ENCODE measurements around the gene SIN3A. TPM values are rescaled to one million over a fixed set of nuclear protein-coding genes. Genes with fewer than 3 reads are reported as not detected.
"Not testable (repeated sequence)": the region's sequence is repeated elsewhere in the genome, so short reads cannot be mapped to it uniquely, and the experiment has no call there.

SIN3A gene
- total RNA-seq, 2 experiments from 2014 or later: 113 to 119 TPM

- H3K36me3 Mint-ChIP-seq: peaks cover 22% of the 10 kb centered on the region
- peaks cover 2% of the 10 kb centered on the region for H3K9me3 Mint-ChIP-seq
- ATAC-seq (ENCODE audit: low read depth): no peak
- POLR2A ChIA-PET: no interaction called here
- no peak for DNase-seq
- H3K27me3 Mint-ChIP-seq: no peaks in the 10 kb centered on the region
- H3K27ac Mint-ChIP-seq: no peak overlapping the region
- H3K4me3 Mint-ChIP-seq: no peak overlapping the region
- peaks cover 3% of the 10 kb centered on the region for H3K4me1 Mint-ChIP-seq
These were observed 95.5 kb downstream of the SIN3A start for GRCh38 chr15:75356006-75356405.

DNA sequence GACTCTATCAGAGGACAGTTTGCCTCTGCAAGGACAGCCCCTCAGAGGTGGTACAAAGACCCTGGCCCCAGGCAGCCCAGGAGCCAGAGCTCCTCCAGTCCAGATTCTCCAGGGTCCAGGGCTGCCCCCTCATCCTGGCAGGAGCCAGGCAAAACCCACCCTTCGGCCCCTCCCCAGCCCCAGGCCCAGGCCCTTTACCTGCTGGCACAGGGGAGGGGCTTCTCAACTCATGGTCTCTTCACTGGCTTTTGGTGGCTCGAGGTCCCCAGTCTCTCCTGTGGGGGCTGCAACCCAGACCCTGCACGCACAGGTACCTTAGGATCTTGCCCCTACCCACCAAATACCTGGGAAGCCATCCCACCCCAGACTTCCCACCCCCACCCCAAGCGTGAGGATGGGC is 96.1 kb downstream of the SIN3A start:
- ATAC-seq (ENCODE audit: low read depth) (no peak), DNase-seq (no peak)
- Mint-ChIP-seq H3K27me3 (no peaks in the 10 kb centered on the region), H3K4me3 (no peak overlapping the region), H3K36me3 (peaks cover 28% of the 10 kb centered on the region), H3K4me1 (peaks cover 5% of the 10 kb centered on the region), H3K27ac (no peak overlapping the region), H3K9me3 (peaks cover 5% of the 10 kb centered on the region)
- POLR2A ChIA-PET: interaction anchor here (3.1 kb wide), 1 partner anchor 13 kb away, joined by 15 read pairs; the partner anchor contains the start of gene MAN2C1

- Mint-ChIP-seq H3K27ac (peak overlapping the region; percentile 22), H3K4me1 (peaks cover 13% of the 10 kb centered on the region), H3K36me3 (peaks cover 36% of the 10 kb centered on the region), H3K4me3 (no peak overlapping the region), H3K9me3 (peaks cover 13% of the 10 kb centered on the region), H3K27me3 (no peaks in the 10 kb centered on the region)
- POLR2A ChIA-PET: interaction anchor here (1.2 to 3.1 kb wide), 2 partner anchors 14 to 293 kb away, joined by 3 to 15 read pairs; partner anchors contain the start of gene MAN2C1
- DNase-seq: no peak
- ATAC-seq (ENCODE audit: low read depth): no peak
These were observed 97.0 kb downstream of the SIN3A start for GRCh38 chr15:75354454-75354853.

DNA sequence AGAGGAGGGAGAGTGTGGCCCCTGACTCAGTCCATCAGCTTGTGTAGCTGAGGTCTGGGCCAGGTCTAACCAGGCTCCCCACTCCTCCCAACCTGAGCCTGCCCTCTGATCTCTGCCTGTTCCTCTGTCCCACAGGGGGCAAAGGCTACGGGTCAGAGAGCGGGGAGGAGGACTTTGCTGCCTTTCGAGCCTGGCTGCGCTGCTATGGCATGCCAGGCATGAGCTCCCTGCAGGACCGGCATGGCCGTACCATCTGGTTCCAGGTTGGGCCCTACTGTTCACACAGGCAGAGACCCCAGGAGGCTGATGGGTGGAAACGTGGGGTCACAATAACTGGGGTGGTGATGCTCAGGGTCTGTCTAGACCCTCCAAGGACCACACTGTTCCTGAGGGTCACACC is 97.9 kb downstream of the SIN3A start:
- DNase-seq: no peak
- H3K27ac Mint-ChIP-seq: no peak overlapping the region
- no peaks in the 10 kb centered on the region for H3K27me3 Mint-ChIP-seq
- ATAC-seq (ENCODE audit: low read depth): no peak
- peaks cover 13% of the 10 kb centered on the region for H3K9me3 Mint-ChIP-seq
- peaks cover 13% of the 10 kb centered on the region for H3K4me1 Mint-ChIP-seq
- peaks cover 34% of the 10 kb centered on the region for H3K36me3 Mint-ChIP-seq
- POLR2A ChIA-PET: interaction anchor here (1.2 to 3.1 kb wide), 2 partner anchors 15 to 293 kb away, joined by 3 to 15 read pairs; partner anchors contain the start of gene MAN2C1
- H3K4me3 Mint-ChIP-seq: no peak overlapping the region

- ATAC-seq (ENCODE audit: low read depth) (no peak), DNase-seq (no peak)
- H3K9me3 Mint-ChIP-seq: peaks cover 13% of the 10 kb centered on the region
- H3K36me3 Mint-ChIP-seq: peaks cover 36% of the 10 kb centered on the region
- POLR2A ChIA-PET: interaction anchor here (0.8 to 3.1 kb wide), 2 partner anchors 16 to 245 kb away, joined by 3 to 15 read pairs; partner anchors contain the start of gene MAN2C1
- H3K4me3 Mint-ChIP-seq: no peak overlapping the region
- H3K27me3 Mint-ChIP-seq: no peaks in the 10 kb centered on the region
- H3K4me1 Mint-ChIP-seq: peaks cover 13% of the 10 kb centered on the region
- no peak overlapping the region for H3K27ac Mint-ChIP-seq
These were observed 99.1 kb downstream of the SIN3A start for GRCh38 chr15:75352186-75353080.

DNA sequence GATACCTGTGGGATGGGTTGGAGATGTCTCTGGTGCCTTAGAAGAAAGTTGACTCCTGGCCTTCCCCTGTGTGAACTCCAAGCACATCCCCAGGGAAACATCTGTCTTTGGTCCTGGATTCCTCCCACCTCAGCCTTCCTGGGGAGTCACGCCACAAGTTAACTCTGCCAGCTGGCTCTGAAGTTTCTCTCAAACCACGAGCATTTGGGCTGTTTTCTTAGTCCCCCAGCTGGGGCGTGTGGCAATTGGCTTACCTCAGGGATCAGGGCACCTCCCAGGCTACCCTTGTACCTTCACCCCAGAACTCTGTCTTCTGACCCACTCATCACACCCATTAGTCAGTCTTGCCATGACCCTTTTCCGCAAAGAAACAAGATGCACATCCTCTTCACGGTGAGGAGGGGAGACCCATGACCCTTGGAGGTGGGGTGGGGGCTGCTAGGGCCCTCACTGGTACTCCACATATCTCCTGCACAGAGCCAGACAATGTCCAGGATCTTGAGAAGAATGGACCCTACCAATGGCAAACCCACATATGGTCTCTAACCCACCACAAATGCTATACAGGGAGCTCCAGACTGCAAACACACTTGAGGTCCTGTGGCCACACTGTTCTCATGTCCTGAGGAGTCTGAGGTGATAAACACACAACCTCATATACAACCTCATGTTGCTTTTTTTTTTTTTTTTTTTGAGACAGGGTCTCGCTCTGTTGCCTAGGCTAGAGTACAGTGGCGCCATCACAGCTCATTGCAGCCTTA is 100.7 kb downstream of the SIN3A start:
- no peak for DNase-seq
- peaks cover 13% of the 10 kb centered on the region for H3K9me3 Mint-ChIP-seq
- H3K36me3 Mint-ChIP-seq: peaks cover 38% of the 10 kb centered on the region
- peaks cover 11% of the 10 kb centered on the region for H3K27me3 Mint-ChIP-seq
- ATAC-seq (ENCODE audit: low read depth): no peak
- peaks cover 17% of the 10 kb centered on the region for H3K4me1 Mint-ChIP-seq
- H3K4me3 Mint-ChIP-seq: no peak overlapping the region
- peak overlapping the region; percentile 99 for H3K27ac Mint-ChIP-seq
- POLR2A ChIA-PET: interaction anchor here (0.7 kb wide), 1 partner anchor 316 kb away, joined by 3 read pairs; no protein-coding TSS in a partner anchor

DNA sequence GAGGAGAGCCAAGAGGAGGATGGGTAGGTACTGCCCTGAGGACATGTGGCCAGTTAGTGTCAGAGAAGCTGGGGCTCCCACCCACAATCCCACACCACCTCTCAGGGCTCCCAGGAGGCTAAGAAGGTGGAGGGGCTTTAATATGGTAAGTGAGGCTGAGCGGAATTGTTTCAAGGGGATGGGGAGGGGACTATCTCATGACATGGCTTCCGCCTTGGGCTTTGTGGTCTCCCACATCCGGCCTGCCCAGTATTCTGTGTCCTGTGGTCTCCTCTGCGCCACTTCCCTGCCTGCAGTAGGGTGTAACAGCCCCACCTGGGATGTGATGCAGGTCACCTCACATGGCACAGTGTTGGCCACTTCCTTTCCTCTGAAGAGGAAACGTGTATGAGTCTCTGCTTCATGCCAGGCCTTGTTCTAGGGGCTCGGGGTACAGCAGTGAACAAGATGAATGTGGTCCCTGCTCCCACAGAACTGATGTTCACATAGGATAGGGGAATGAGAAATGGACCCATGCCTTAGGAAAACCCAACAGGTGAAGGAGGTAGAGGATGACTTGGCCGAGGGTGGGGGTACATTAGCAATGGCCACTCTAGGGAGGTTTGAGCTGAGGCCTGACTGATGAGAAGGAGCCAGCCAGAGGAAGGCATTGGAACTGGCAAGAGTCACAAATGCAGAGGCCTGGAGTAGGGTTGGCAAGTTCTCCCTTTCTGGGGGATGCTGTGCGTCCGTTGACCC is 101.5 kb downstream of the SIN3A start:
- peak overlapping the region; percentile 70 for H3K4me3 Mint-ChIP-seq
- peak overlapping the region; percentile 99 for H3K27ac Mint-ChIP-seq
- peak; percentile 90 for ATAC-seq (ENCODE audit: low read depth)
- H3K36me3 Mint-ChIP-seq: peaks cover 41% of the 10 kb centered on the region
- H3K9me3 Mint-ChIP-seq: peaks cover 16% of the 10 kb centered on the region
- POLR2A ChIA-PET: interaction anchor here (2.9 kb wide), 1 partner anchor 18 kb away, joined by 10 read pairs; the partner anchor contains the start of gene MAN2C1
- H3K27me3 Mint-ChIP-seq: peaks cover 18% of the 10 kb centered on the region
- peaks cover 17% of the 10 kb centered on the region for H3K4me1 Mint-ChIP-seq
- peak; percentile 92 for DNase-seq

DNA sequence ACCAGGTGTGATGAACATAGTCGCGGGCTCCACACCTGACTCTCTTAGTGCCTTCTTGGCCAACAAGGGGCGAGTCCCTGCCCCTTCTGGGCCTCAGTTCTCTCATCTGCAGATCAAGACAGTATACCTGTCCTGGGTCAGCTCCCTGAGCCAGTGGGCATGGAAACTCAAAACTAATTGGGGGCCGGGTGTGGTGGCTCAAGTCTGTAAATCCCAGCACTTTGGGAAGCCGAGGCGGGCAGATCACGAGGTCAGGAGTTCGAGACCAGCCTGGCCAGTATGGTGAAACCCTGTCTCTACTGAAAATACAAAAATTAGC is 102.2 kb downstream of the SIN3A start:
- Mint-ChIP-seq H3K9me3 (peaks cover 16% of the 10 kb centered on the region), H3K36me3 (peaks cover 38% of the 10 kb centered on the region), H3K4me3 (peak overlapping the region; percentile 70), H3K27ac (peak overlapping the region; percentile 99), H3K27me3 (peaks cover 18% of the 10 kb centered on the region), H3K4me1 (peaks cover 17% of the 10 kb centered on the region)
- POLR2A ChIA-PET: interaction anchor here (2.9 kb wide), 1 partner anchor 19 kb away, joined by 10 read pairs; the partner anchor contains the start of gene MAN2C1
- not testable (repeated sequence) for DNase-seq; ATAC-seq (ENCODE audit: low read depth)

DNA sequence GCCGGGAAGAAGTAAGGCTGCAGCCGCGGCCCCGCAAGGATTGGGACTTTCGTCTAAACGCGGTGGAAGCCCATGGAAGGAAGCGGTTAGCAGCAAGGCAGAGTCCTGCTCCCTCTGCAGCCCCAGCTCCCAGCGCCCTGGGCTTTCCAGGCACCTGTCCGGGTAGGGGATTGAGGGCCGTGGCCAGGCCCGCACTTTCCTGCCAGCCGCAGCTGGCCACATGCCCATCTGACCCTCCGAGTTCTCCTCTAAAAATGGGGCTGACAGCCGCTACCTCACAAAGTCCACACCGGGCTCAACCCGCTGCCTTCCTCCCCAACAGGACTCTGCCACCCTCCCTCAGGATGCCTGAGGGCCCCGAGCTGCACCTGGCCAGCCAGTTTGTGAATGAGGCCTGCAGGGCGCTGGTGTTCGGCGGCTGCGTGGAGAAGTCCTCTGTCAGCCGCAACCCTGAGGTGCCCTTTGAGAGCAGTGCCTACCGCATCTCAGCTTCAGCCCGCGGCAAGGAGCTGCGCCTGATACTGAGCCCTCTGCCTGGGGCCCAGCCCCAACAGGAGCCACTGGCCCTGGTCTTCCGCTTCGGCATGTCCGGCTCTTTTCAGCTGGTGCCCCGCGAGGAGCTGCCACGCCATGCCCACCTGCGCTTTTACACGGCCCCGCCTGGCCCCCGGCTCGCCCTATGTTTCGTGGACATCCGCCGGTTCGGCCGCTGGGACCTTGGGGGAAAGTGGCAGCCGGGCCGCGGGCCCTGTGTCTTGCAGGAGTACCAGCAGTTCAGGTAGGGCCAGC is 102.7 kb downstream of the SIN3A start:
- Mint-ChIP-seq H3K27me3 (peaks cover 18% of the 10 kb centered on the region), H3K9me3 (peaks cover 16% of the 10 kb centered on the region), H3K4me1 (peaks cover 17% of the 10 kb centered on the region), H3K4me3 (peak overlapping the region; percentile 50), H3K27ac (peak overlapping the region; percentile 99), H3K36me3 (peaks cover 38% of the 10 kb centered on the region)
- ATAC-seq (ENCODE audit: low read depth) (no peak), DNase-seq (no peak)
- POLR2A ChIA-PET: interaction anchor here (1.2 to 2.9 kb wide), 2 partner anchors 19 to 299 kb away, joined by 3 to 10 read pairs; partner anchors contain the start of genes MAN2C1 and SNX33

- no peak for ATAC-seq (ENCODE audit: low read depth)
- Mint-ChIP-seq H3K9me3 (peaks cover 16% of the 10 kb centered on the region), H3K27me3 (peaks cover 18% of the 10 kb centered on the region), H3K4me3 (peak overlapping the region; percentile 70), H3K27ac (peak overlapping the region; percentile 56), H3K36me3 (peaks cover 35% of the 10 kb centered on the region), H3K4me1 (peaks cover 17% of the 10 kb centered on the region)
- no peak for DNase-seq
- POLR2A ChIA-PET: interaction anchor here (1.2 to 2.9 kb wide), 3 partner anchors 20 to 300 kb away, joined by 3 to 10 read pairs (median 6); partner anchors contain the start of genes MAN2C1 and SNX33
These were observed 103.4 kb downstream of the SIN3A start for GRCh38 chr15:75348034-75348561.

GRCh38 chr15:75347222-75348033 is 104.1 kb downstream of the SIN3A start:
- DNase-seq: peak; percentile 57

More at GRCh38 chr15:75347222-75348033, 104.1 kb downstream of the SIN3A start:
- H3K4me1 Mint-ChIP-seq: peaks cover 17% of the 10 kb centered on the region
- peaks cover 32% of the 10 kb centered on the region for H3K36me3 Mint-ChIP-seq
- peak overlapping the region; percentile 73 for H3K27ac Mint-ChIP-seq
- H3K4me3 Mint-ChIP-seq: peak overlapping the region; percentile 70
- H3K27me3 Mint-ChIP-seq: peaks cover 18% of the 10 kb centered on the region
- POLR2A ChIA-PET: interaction anchor here (0.9 to 2.9 kb wide), 4 partner anchors 11 to 300 kb away, joined by 3 to 10 read pairs (median 5); partner anchors contain the start of genes COMMD4, MAN2C1 and SNX33
- ATAC-seq (ENCODE audit: low read depth): peak; percentile 42
- peaks cover 16% of the 10 kb centered on the region for H3K9me3 Mint-ChIP-seq
